GM10248 (cell line): Measurements from ENCODE around the gene TUBB4A.

ENCODE experiments used
- CTCF ChIA-PET: fragments of 300-600 bp; sonication (Branson Sonifier 250); formaldehyde crosslinking; extraction: SDS; loops from one replicate; lab custom pipeline; 2021; ENCODE audit warnings: antibody characterized with exemption; lab: Yijun Ruan, JAX
- POLR2A ChIA-PET: fragments of 350-650 bp; sonication (Branson Sonifier 250); formaldehyde crosslinking; extraction: SDS; loops from one replicate; lab custom pipeline; 2020; ENCODE audit warnings: antibody characterized with exemption; lab: Yijun Ruan, JAX
- DNase-seq: peaks from one replicate; pipeline ENCODE4 v3.0.0; 2012; ENCODE audit errors: extremely low spot score
- TF ChIP-seq, protein P1 (sequence below): IDR thresholded peaks from 2 replicates; pipeline ENCODE4 v1.5.1; 2012; ENCODE audit warnings: mild to moderate bottlenecking, low read depth; ENCODE audit errors: extremely low read depth, missing control alignments, control extremely low read depth

The TUBB4A gene

GRCh38 chr19:6453951-6454565 is 48.1 kb downstream of the TUBB4A start:
- CTCF ChIA-PET = interaction anchor here (1.0 kb wide), 1 partner anchor 88 kb away, joined by 3 read pairs; no protein-coding TSS in a partner anchor
- POLR2A ChIA-PET = no interaction called here

GRCh38 chr19:6452899-6453298 is 49.2 kb downstream of the TUBB4A start:
- no peak for DNase-seq
- ChIA-PET POLR2A (no interaction called here), CTCF (interaction anchor here (1.0 kb wide), 1 partner anchor 87 kb away, joined by 3 read pairs; no protein-coding TSS in a partner anchor)
- TF ChIP-seq, protein P1, sequence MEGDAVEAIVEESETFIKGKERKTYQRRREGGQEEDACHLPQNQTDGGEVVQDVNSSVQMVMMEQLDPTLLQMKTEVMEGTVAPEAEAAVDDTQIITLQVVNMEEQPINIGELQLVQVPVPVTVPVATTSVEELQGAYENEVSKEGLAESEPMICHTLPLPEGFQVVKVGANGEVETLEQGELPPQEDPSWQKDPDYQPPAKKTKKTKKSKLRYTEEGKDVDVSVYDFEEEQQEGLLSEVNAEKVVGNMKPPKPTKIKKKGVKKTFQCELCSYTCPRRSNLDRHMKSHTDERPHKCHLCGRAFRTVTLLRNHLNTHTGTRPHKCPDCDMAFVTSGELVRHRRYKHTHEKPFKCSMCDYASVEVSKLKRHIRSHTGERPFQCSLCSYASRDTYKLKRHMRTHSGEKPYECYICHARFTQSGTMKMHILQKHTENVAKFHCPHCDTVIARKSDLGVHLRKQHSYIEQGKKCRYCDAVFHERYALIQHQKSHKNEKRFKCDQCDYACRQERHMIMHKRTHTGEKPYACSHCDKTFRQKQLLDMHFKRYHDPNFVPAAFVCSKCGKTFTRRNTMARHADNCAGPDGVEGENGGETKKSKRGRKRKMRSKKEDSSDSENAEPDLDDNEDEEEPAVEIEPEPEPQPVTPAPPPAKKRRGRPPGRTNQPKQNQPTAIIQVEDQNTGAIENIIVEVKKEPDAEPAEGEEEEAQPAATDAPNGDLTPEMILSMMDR = no peak

More at GRCh38 chr19:6453951-6454565, 48.1 kb downstream of the TUBB4A start:
- DNase-seq = no peak
- TF ChIP-seq, protein P1 = no peak

- CTCF ChIA-PET = no interaction called here
- TF ChIP-seq, protein P1 = no peak
- POLR2A ChIA-PET = no interaction called here
- no peak for DNase-seq
These were observed 49.9 kb downstream of the TUBB4A start for GRCh38 chr19:6452223-6452614.

DNA sequence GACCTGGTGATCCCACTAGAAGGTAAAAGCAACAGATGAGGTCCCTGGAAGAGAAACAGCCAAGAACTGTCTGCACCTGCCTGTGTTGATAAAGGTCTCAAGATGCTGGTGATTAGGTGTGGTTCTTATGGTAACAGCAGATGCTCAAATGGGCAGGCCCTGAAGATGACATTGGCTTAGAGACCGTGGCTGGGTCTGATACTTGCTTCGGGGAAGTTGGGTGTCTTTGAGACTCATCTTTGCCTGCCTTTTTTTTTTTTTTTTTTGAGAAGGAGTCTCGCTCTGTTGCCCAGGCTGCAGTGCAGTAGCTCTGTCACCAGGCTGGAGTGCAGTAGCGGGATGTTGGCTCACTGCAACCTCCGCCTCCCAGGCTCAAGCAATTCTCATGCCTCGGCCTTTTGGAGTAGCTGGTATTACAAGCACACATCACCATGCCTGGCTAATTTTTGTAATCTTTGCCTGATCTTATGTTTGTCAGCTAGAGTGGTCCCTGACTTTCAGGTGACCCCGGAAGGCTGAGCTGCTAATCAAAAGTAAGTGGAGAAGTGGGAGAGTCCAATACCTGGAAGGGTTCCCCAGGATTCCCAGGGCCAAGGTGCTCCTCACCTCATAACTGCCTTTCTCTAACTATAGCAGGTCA is 50.4 kb downstream of the TUBB4A start:
- TF ChIP-seq, protein P1 = no peak
- DNase-seq = no peak
- POLR2A ChIA-PET = no interaction called here
- CTCF ChIA-PET = no interaction called here

DNA sequence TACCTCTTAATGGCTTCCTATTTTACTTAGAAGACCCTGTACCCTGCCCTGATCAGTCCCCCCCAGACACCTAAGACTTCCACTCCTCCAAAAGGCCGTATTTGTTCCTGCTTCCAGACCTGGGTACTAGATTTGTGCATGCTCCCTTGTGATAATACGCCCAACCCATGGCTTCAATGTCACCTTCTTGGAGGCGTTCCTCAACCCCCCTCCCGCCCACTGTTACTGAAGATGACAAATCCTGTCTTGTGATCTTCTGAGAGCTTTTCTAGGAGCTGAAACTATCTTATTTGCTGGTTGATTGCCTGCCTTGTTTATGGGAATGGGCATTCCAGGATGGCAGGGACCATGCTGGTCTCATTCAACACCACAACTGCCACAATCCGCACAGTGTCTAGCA is 51.9 kb downstream of the TUBB4A start:
- DNase-seq = no peak
- ChIA-PET CTCF (interaction anchor here (1.8 kb wide), 1 partner anchor 16 kb away, joined by 4 read pairs; no protein-coding TSS in a partner anchor), POLR2A (no interaction called here)
- TF ChIP-seq, protein P1 = no peak

- TF ChIP-seq, protein P1 = no peak
- ChIA-PET POLR2A (no interaction called here), CTCF (interaction anchor here (1.2 kb wide), 1 partner anchor 12 kb away, joined by 3 read pairs; no protein-coding TSS in a partner anchor)
- no peak for DNase-seq
These were observed 54.1 kb downstream of the TUBB4A start for GRCh38 chr19:6448045-6448444.
